GM23338 (cell line): ENCODE data around the gene HHAT.

Experiments
- CREB1 ChIP-seq: fragments of 250-450 bp; sonication (Bioruptor Pico); IDR thresholded peaks from 2 replicates; pipeline ENCODE4 v1.5.0; 2020; ENCODE audit warnings: low read depth, mild to moderate bottlenecking, moderate library complexity
- CTCF ChIP-seq, 2 experiments: fragments of 200-600 bp in 1 of 2; sonication (generic) in 1 of 2; conservative IDR thresholded peaks; 2 replicates each; pipeline versions ENCODE4 v1.5.1 to v1.6.1; 2016 to 2017; ENCODE audit warnings: antibody characterized with exemption in 2 of 2, low read depth in 2 of 2, mild to moderate bottlenecking in 2 of 2, moderate library complexity in 1 of 2
- EZH2 ChIP-seq: fragments of 200-600 bp; sonication (generic); IDR thresholded peaks from one replicate; pipeline ENCODE4 v1.8.0; 2017; ENCODE audit warnings: antibody characterized with exemption, mild to moderate bottlenecking, low read depth; ENCODE audit not compliant: unreplicated experiment
- EZH2phosphoT487 ChIP-seq: fragments of 200-600 bp; sonication (generic); IDR thresholded peaks from one replicate; pipeline ENCODE4 v1.8.1; 2018; ENCODE audit warnings: antibody characterized with exemption; ENCODE audit not compliant: unreplicated experiment
- JUNB ChIP-seq: IDR thresholded peaks from one replicate; pipeline ENCODE4 v1.6.1; 2016; ENCODE audit warnings: antibody characterized with exemption; ENCODE audit not compliant: unreplicated experiment
- NANOG ChIP-seq: IDR thresholded peaks from 2 replicates; pipeline ENCODE4 v1.6.1; 2016; ENCODE audit warnings: antibody characterized with exemption, borderline replicate concordance
- POLR2AphosphoS5 ChIP-seq: IDR thresholded peaks from 2 replicates; pipeline ENCODE4 v1.6.1; 2016; ENCODE audit warnings: antibody characterized with exemption, low read depth
- REST ChIP-seq: IDR thresholded peaks from one replicate; pipeline ENCODE4 v1.6.1; 2018; ENCODE audit warnings: antibody characterized with exemption; ENCODE audit not compliant: unreplicated experiment
- ZNF114 ChIP-seq: fragments of 250-450 bp; sonication (Bioruptor Pico); IDR thresholded peaks from 2 replicates; pipeline ENCODE4 v1.5.0; 2020; ENCODE audit warnings: mild to moderate bottlenecking, moderate library complexity
- ZNF331 ChIP-seq: fragments of 250-450 bp; sonication (Bioruptor Pico); IDR thresholded peaks from 2 replicates; pipeline ENCODE4 v1.5.0; 2020; ENCODE audit warnings: low read depth, mild to moderate bottlenecking, moderate library complexity
- ZNF462 ChIP-seq: fragments of 250-450 bp; sonication (Bioruptor Pico); IDR thresholded peaks from 2 replicates; pipeline ENCODE4 v1.5.0; 2020; ENCODE audit warnings: mild to moderate bottlenecking, moderate library complexity

GRCh38 chr1:210469441-210469840 is 140.7 kb downstream of the HHAT start:
- no peak for TF ChIP-seq CTCF (conservative IDR thresholded peaks at IDR 0.05; ENCODE audit: low read depth in 2 of 2)
- TF ChIP-seq POLR2AphosphoS5 = no peak
- no peak for TF ChIP-seq EZH2phosphoT487
- no peak for TF ChIP-seq REST
- no peak for TF ChIP-seq EZH2
- TF ChIP-seq NANOG = no peak
- TF ChIP-seq JUNB = no peak
- TF ChIP-seq CREB1 = no peak
- no peak for TF ChIP-seq ZNF462 (CRISPR knock-in tag)
- no peak for TF ChIP-seq ZNF331 (CRISPR knock-in tag)
- no peak for TF ChIP-seq ZNF114 (CRISPR knock-in tag)
